ENCODE results near the gene HTR6. TPM values are rescaled to one million over a fixed set of nuclear protein-coding genes. Genes with fewer than 3 reads are reported as not detected.

The HTR6 gene
- 1 to 10 TPM in 1 of 4 donors, under 1 TPM in 1, not detected in 2; 0.23 to 2.4 TPM for total RNA-seq

GRCh38 chr1:19664453-19665185 lies at the start of gene HTR6:
Gene HTR6 (plus strand): TSS chr1:19664875. CDS start chr1:19665754, 879 bp downstream.
- peaks cover 53% of the 10 kb centered on the region for H3K27me3 ChIP-seq

GRCh38 chr1:19615438-19615837 lies 49.2 kb upstream of the HTR6 start:
- Histone ChIP-seq H3K4me1 (peaks cover 26% of the 10 kb centered on the region), H3K36me3 (peaks cover 7% of the 10 kb centered on the region), H3K27ac (no peak overlapping the region), H3K27me3 (no peaks in the 10 kb centered on the region), H3K9me3 (no peaks in the 10 kb centered on the region), H3K4me3 (no peak overlapping the region)
- no peak for DNase-seq (ENCODE audit: low spot score in 2 of 2)
- WGBS = 87% methylated on average over 6 of the region's 6 CpGs
- TF ChIP-seq POLR2AphosphoS5 (IDR thresholded peaks at IDR 0.05) (no peak), EP300 (IDR thresholded peaks at IDR 0.05) (no peak), POLR2A (IDR thresholded peaks at IDR 0.05) (no peak), CTCF (IDR thresholded peaks at IDR 0.05) (no peak)

More at GRCh38 chr1:19664453-19665185, at the start of gene HTR6:
- TF ChIP-seq POLR2AphosphoS5 (IDR thresholded peaks at IDR 0.05) (no peak), EP300 (IDR thresholded peaks at IDR 0.05) (no peak), POLR2A (IDR thresholded peaks at IDR 0.05) (no peak), CTCF (IDR thresholded peaks at IDR 0.05) (no peak)
- Histone ChIP-seq H3K9me3 (no peaks in the 10 kb centered on the region), H3K27ac (no peak within 1 kb of the TSS), H3K4me1 (peaks cover 18% of the 10 kb centered on the region), H3K36me3 (no peaks in the 10 kb centered on the region), H3K4me3 (peak within 1 kb of the TSS; percentile 45)
- 4% methylated on average over 15 of the region's 80 CpGs for WGBS
- DNase-seq (ENCODE audit: low spot score in 2 of 2) = no peak

GRCh38 chr1:19616489-19616888 lies 48.2 kb upstream of the HTR6 start:
- Histone ChIP-seq H3K36me3 (peaks cover 7% of the 10 kb centered on the region), H3K9me3 (no peaks in the 10 kb centered on the region), H3K27ac (no peak overlapping the region), H3K4me3 (no peak overlapping the region), H3K4me1 (peaks cover 30% of the 10 kb centered on the region), H3K27me3 (no peaks in the 10 kb centered on the region)
- WGBS = 67% methylated on average over 2 of the region's 2 CpGs
- no peak for TF ChIP-seq EP300 (IDR thresholded peaks at IDR 0.05)
- no peak for TF ChIP-seq POLR2A (IDR thresholded peaks at IDR 0.05)
- TF ChIP-seq POLR2AphosphoS5 (IDR thresholded peaks at IDR 0.05) = no peak
- TF ChIP-seq CTCF (IDR thresholded peaks at IDR 0.05) = no peak
- DNase-seq (ENCODE audit: low spot score in 2 of 2) = no peak

- Histone ChIP-seq H3K9me3 (no peaks in the 10 kb centered on the region), H3K36me3 (peaks cover 7% of the 10 kb centered on the region), H3K27me3 (no peaks in the 10 kb centered on the region), H3K4me1 (peaks cover 37% of the 10 kb centered on the region), H3K4me3 (no peak overlapping the region), H3K27ac (no peak overlapping the region)
- TF ChIP-seq POLR2A (IDR thresholded peaks at IDR 0.05) (no peak), EP300 (IDR thresholded peaks at IDR 0.05) (no peak), CTCF (IDR thresholded peaks at IDR 0.05) (no peak), POLR2AphosphoS5 (IDR thresholded peaks at IDR 0.05) (no peak)
- DNase-seq (ENCODE audit: low spot score in 2 of 2) = no peak
- WGBS = 66% methylated on average over 3 of the region's 3 CpGs
These were observed 47.3 kb upstream of the HTR6 start for GRCh38 chr1:19617376-19617775.

GRCh38 chr1:19618428-19618827 lies 46.2 kb upstream of the HTR6 start:
- Histone ChIP-seq H3K27ac (no peak overlapping the region), H3K9me3 (no peaks in the 10 kb centered on the region), H3K4me1 (peaks cover 38% of the 10 kb centered on the region), H3K36me3 (peaks cover 9% of the 10 kb centered on the region), H3K4me3 (no peak overlapping the region), H3K27me3 (no peaks in the 10 kb centered on the region)
- 45% methylated on average over 3 of the region's 3 CpGs for WGBS
- DNase-seq (ENCODE audit: low spot score in 2 of 2) = no peak
- TF ChIP-seq POLR2A (IDR thresholded peaks at IDR 0.05) = no peak
- TF ChIP-seq POLR2AphosphoS5 (IDR thresholded peaks at IDR 0.05) = no peak
- no peak for TF ChIP-seq EP300 (IDR thresholded peaks at IDR 0.05)
- no peak for TF ChIP-seq CTCF (IDR thresholded peaks at IDR 0.05)

Measured in suprapubic skin (tissue), 4 donors.